Measurements from ENCODE around the gene KLHL13. TPM values are rescaled to one million over a fixed set of nuclear protein-coding genes. Genes with fewer than 3 reads are reported as not detected.

Gene KLHL13
- total and polyA plus RNA-seq, 10 of the 15 experiments (the other 5 are each of a cell fraction or from before 2014, with no cell fraction given): 8.2 to 34.1 (median 13.8) TPM

- Histone ChIP-seq H3K9ac (ENCODE audit: control insufficient read depth, insufficient read depth, low read length) (no peak overlapping the region), H3K9me3 (replicated peaks; ENCODE audit: control insufficient read depth, insufficient read depth, low read length) (no peaks in the 10 kb centered on the region), H2AFZ (ENCODE audit: control insufficient read depth, low read depth, low read length) (no peak overlapping the region), H3K79me2 (ENCODE audit: control insufficient read depth, insufficient read depth, low read length) (no peaks in the 10 kb centered on the region), H3K36me3 (ENCODE audit: control insufficient read depth in 2 of 2, insufficient read depth in 2 of 2, low read length in 1 of 2) (no peaks in the 10 kb centered on the region), H4K20me1 (ENCODE audit: control insufficient read depth, insufficient read depth) (no peaks in the 10 kb centered on the region), H3K4me2 (ENCODE audit: control insufficient read depth, insufficient read depth) (no peak overlapping the region), H3K4me3 (no peak overlapping the region), H3K27ac (ENCODE audit: control insufficient read depth, insufficient read depth) (no peak overlapping the region), H3K27me3 (replicated peaks in 1 of 2; ENCODE audit: control insufficient read depth in 2 of 2, insufficient read depth in 2 of 2, low read length in 1 of 2) (no peaks in the 10 kb centered on the region), H3K4me1 (ENCODE audit: control insufficient read depth, insufficient read depth, low read length) (no peaks in the 10 kb centered on the region)
- no peak for TF ChIP-seq ASH2L (IDR thresholded peaks at IDR 0.05; ENCODE audit: borderline replicate concordance, low read depth)
- TF ChIP-seq RELB (IDR thresholded peaks at IDR 0.05; ENCODE audit: low read depth): no peak
- TF ChIP-seq NFIC (IDR thresholded peaks at IDR 0.05; ENCODE audit: low read depth, low read length): no peak
- TF ChIP-seq ZNF274 (IDR thresholded peaks at IDR 0.05; ENCODE audit: insufficient read depth, insufficient read length): no peak
- no peak for TF ChIP-seq NR2C1 (IDR thresholded peaks at IDR 0.05)
- no peak for TF ChIP-seq KAT2A (conservative IDR thresholded peaks at IDR 0.05; ENCODE audit: control insufficient read depth, low read depth, low read length)
- no peak for TF ChIP-seq SIX5 (IDR thresholded peaks at IDR 0.05; ENCODE audit: low read depth, low read length, severe bottlenecking)
- TF ChIP-seq MYC (IDR thresholded peaks at IDR 0.05; ENCODE audit: insufficient read depth, insufficient read length, insufficient replicate concordance, low read length, severe bottlenecking): no peak
- no peak for TF ChIP-seq ZNF217 (IDR thresholded peaks at IDR 0.05)
- no peak for TF ChIP-seq DPF2 (IDR thresholded peaks at IDR 0.05)
- TF ChIP-seq SUPT20H (IDR thresholded peaks at IDR 0.05; ENCODE audit: borderline replicate concordance, control insufficient read depth, low read depth, low read length): no peak
- no peak for TF ChIP-seq RAD51 (IDR thresholded peaks at IDR 0.05)
- TF ChIP-seq SIN3A (IDR thresholded peaks at IDR 0.05; ENCODE audit: low read depth, low read length): no peak
- TF ChIP-seq SP1 (IDR thresholded peaks at IDR 0.05; ENCODE audit: low read depth, low read length): no peak
- no peak for TF ChIP-seq ZZZ3 (IDR thresholded peaks at IDR 0.05; ENCODE audit: control insufficient read depth, insufficient read length, low read depth)
- TF ChIP-seq HDAC6 (IDR thresholded peaks at IDR 0.05; ENCODE audit: unreplicated experiment): no peak
- SMC1A ChIA-PET (ENCODE audit: uncharacterized antibody, unreplicated experiment): no interaction called here
- DNase-seq (ENCODE audit: low read depth, low spot score) (no peak), ATAC-seq (no peak), FAIRE-seq (no peak)
- no TSS peak for BruUV-seq (replicated peaks)
- WGBS (ENCODE audit: insufficient coverage, insufficient replicate concordance, low lambda C conversion rate, missing lambda C conversion rate): 4% methylated on average over 2 of the region's 2 CpGs
- RAD21 ChIA-PET (ENCODE audit: unreplicated experiment): no interaction called here
- in situ Hi-C loops (cut with MboI): no loop called here
- intact Hi-C loops (cut with micrococcal nuclease; ENCODE audit: unreplicated experiment): no loop called here
- CTCF ChIA-PET: interaction anchor here (0.6 kb wide), 1 partner anchor 69 kb away, joined by 3 read pairs; no protein-coding TSS in a partner anchor
- POLR2A ChIA-PET: no interaction called here
These were observed 59.7 kb downstream of the KLHL13 start for GRCh38 chrX:118056870-118057269.

Measured in GM12878 (cell line).